GM18873 (cell line): Measurements from ENCODE around the gene DAZ3.
"Not testable (repeated sequence)": the region's sequence is repeated elsewhere in the genome, so short reads cannot be mapped to it uniquely, and the experiment has no call there.

Experiments
- ATAC-seq: cut with Tn5 transposase; IDR thresholded peaks from one replicate; pipeline ENCODE4 v1.9.1; 2021; ENCODE audit warnings: mild to moderate bottlenecking, moderate library complexity, moderate number of reproducible peaks; ENCODE audit not compliant: unreplicated experiment, low FRiP score

Gene DAZ3, protein sequence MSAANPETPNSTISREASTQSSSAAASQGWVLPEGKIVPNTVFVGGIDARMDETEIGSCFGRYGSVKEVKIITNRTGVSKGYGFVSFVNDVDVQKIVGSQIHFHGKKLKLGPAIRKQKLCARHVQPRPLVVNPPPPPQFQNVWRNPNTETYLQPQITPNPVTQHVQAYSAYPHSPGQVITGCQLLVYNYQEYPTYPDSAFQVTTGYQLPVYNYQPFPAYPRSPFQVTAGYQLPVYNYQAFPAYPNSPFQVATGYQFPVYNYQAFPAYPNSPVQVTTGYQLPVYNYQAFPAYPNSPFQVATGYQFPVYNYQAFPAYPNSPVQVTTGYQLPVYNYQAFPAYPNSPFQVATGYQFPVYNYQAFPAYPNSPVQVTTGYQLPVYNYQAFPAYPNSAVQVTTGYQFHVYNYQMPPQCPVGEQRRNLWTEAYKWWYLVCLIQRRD

DNA sequence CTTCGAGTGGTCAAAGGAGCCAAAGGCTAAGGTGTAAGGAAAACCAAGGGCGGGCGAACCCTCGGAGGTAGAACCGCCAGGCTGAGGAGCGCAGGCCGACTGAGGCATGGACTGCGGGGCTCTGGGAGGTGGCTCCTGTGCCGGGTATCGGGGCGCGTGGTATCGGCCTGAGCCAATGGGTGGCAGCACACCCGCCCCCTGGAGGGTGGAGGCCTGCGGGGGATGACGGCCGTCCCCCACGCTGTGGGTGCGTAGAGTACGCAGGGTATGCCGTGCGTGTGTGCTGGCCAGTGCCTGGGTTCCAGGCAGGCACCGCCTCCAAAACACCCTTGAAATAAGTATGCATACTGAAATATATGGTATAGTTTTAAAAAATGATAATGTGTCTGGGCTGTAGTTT, at the start of gene DAZ3:
TSS of gene DAZ3 (minus strand) at position 101 of the 400 bp plus-strand sequence. CDS start 208 bp downstream, outside the sequence.
- not testable (repeated sequence) for ATAC-seq

DNA sequence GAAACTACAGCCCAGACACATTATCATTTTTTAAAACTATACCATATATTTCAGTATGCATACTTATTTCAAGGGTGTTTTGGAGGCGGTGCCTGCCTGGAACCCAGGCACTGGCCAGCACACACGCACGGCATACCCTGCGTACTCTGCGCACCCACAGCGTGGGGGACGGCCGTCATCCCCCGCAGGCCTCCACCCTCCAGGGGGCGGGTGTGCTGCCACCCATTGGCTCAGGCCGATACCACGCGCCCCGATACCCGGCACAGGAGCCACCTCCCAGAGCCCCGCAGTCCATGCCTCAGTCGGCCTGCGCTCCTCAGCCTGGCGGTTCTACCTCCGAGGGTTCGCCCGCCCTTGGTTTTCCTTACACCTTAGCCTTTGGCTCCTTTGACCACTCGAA, 20.4 kb upstream of the DAZ3 start, which contains the start of gene DAZ4:
TSS of gene DAZ4 (plus strand) at position 301 of the 400 bp plus-strand sequence. CDS start 208 bp downstream, outside the sequence.
- not testable (repeated sequence) for ATAC-seq

DNA sequence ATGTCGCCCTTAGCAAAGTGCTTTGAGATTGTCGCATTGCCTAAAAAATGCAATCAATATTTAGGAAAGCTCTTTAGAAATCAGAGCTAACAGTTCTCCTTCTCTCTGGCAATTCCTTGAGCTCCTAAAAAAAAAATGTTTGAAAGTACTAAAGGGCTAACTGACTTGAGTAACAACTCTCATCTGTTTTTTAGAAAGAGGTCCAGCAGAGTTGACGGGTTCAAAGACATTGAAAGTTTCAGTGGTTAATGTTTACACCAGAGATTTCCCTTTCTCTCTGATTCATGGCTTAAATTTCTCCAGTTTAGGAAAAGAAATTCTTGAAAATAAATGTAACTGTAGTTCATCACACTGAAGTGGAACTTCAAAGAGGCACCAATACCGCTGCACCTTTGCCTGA, 11.9 kb upstream of the DAZ3 start:
- not testable (repeated sequence) for ATAC-seq

DNA sequence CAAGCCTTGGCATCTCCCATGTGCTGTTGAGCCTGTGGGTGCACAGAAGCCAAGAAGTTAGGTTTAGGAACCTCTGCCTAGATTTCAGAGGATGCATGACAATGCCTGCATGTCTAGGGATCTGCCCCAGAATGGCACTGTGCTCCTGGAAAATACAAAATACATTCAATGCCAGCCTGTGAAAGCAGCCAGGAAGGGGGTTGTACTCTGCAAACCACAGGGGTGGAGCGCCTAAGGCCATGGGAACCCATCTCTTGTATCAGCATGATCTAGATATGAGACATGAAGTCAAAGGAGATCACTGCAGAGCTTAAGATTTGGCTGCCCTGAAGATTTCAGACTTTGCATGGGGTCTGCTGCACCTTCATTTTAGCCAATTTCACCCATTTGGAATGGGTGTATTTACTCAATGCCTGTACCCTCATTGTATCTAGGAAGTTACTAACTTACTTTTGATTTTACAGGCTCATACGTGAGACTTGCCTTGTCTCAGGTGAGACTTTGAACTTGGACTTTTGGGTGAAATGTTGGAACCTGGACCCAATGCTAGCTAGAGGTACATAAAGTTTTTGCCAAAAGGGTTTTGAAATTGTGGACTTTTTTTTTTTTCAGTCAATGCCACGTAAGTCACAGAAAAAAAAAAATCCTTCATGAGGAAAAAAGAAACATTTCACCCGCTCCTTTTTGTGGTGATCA, 11.1 kb upstream of the DAZ3 start:
- not testable (repeated sequence) for ATAC-seq

DNA sequence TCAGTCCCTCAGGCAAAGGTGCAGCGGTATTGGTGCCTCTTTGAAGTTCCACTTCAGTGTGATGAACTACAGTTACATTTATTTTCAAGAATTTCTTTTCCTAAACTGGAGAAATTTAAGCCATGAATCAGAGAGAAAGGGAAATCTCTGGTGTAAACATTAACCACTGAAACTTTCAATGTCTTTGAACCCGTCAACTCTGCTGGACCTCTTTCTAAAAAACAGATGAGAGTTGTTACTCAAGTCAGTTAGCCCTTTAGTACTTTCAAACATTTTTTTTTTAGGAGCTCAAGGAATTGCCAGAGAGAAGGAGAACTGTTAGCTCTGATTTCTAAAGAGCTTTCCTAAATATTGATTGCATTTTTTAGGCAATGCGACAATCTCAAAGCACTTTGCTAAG, 8.6 kb upstream of the DAZ3 start:
- ATAC-seq = not testable (repeated sequence)
